Measurements from ENCODE around the gene POLR2J3.
"Not testable (repeated sequence)": the region's sequence is repeated elsewhere in the genome, so short reads cannot be mapped to it uniquely, and the experiment has no call there.

DNA sequence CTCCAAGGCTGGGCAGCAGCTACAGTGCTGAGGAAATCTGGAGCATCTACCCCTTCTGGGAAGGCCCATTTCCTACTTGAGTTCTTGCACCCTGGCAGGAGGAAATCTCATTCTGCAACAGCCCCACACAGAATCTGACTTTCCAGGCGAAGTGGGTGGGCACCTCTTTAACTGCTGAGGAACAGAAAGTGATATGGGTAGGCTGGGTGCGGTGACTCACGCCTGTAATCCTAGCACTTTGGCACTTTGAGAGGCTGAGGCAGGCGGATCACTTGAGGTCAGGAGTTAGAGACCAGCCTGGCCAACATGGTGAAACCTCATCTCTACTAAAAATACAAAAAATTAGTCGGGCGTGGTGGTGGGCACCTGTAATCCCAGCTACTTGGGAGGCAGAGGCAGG is 2.2 kb upstream of the POLR2J3 start:
- TF ChIP-seq, protein P1, sequence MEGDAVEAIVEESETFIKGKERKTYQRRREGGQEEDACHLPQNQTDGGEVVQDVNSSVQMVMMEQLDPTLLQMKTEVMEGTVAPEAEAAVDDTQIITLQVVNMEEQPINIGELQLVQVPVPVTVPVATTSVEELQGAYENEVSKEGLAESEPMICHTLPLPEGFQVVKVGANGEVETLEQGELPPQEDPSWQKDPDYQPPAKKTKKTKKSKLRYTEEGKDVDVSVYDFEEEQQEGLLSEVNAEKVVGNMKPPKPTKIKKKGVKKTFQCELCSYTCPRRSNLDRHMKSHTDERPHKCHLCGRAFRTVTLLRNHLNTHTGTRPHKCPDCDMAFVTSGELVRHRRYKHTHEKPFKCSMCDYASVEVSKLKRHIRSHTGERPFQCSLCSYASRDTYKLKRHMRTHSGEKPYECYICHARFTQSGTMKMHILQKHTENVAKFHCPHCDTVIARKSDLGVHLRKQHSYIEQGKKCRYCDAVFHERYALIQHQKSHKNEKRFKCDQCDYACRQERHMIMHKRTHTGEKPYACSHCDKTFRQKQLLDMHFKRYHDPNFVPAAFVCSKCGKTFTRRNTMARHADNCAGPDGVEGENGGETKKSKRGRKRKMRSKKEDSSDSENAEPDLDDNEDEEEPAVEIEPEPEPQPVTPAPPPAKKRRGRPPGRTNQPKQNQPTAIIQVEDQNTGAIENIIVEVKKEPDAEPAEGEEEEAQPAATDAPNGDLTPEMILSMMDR (IDR thresholded peaks at IDR 0.05) = not testable (repeated sequence)
- not testable (repeated sequence) for TF ChIP-seq POLR2A, EP300 (IDR thresholded peaks at IDR 0.05)
